Kidney (tissue), 14 donors: ENCODE results near the gene OGFOD2. TPM values are rescaled to one million over a fixed set of nuclear protein-coding genes. Genes with fewer than 3 reads are reported as not detected.

Experiments used
- DNase-seq, 5 donors: peaks; one replicate each; pipeline ENCODE4 v3.0.0-alpha.2; 2013 to 2020
- FAIRE-seq: peaks from 2 replicates; lab custom pipeline; 2012; peaks lifted over from hg19 to GRCh38; lab: Jason Lieb, UNC
- H3K27ac ChIP-seq, 2 donors: one replicate each; pipeline ENCODE4 v1.7.0; 2013; ENCODE audit warnings: low read depth in 2 of 2, low read length in 2 of 2, inconsistent platforms in 1 of 2
- H3K27me3 ChIP-seq: one replicate; pipeline ENCODE4 v1.7.1; 2013; ENCODE audit warnings: low read length, inconsistent platforms; ENCODE audit not compliant: control insufficient read depth, insufficient read depth
- H3K36me3 ChIP-seq, 3 donors: one replicate each; pipeline versions ENCODE4 v1.7.0 to v1.7.1; 2013; ENCODE audit warnings: low read length in 3 of 3, control low read depth in 1 of 3, inconsistent platforms in 1 of 3; ENCODE audit not compliant: insufficient read depth in 3 of 3, control insufficient read depth in 2 of 3
- H3K4me1 ChIP-seq, 3 donors: one replicate each; pipeline versions ENCODE4 v1.7.0 to v1.7.1; 2013; ENCODE audit warnings: low read length in 3 of 3, inconsistent platforms in 1 of 3, low read depth in 1 of 3; ENCODE audit not compliant: control insufficient read depth in 2 of 3, insufficient read depth in 2 of 3
- H3K4me3 ChIP-seq, 3 donors: one replicate each; pipeline versions ENCODE4 v1.7.0 to v1.8.1; 2013; ENCODE audit warnings: low read length in 3 of 3, control low read depth in 1 of 3, inconsistent platforms in 1 of 3
- H3K9ac ChIP-seq, 3 donors: one replicate each; pipeline versions ENCODE4 v1.7.0 to v1.7.1; 2013; ENCODE audit warnings: low read length in 3 of 3, control low read depth in 1 of 3, inconsistent platforms in 1 of 3
- H3K9me3 ChIP-seq, 3 donors: one replicate each; pipeline versions ENCODE4 v1.7.0 to v1.7.1; 2013; ENCODE audit warnings: low read length in 3 of 3, control low read depth in 1 of 3, inconsistent platforms in 1 of 3; ENCODE audit not compliant: control insufficient read depth in 2 of 3, insufficient read depth in 1 of 3
- CTCF ChIP-seq: IDR thresholded peaks from 3 replicates; pipeline ENCODE4 v1.5.1; 2012; ENCODE audit warnings: mild to moderate bottlenecking, moderate library complexity, borderline replicate concordance; ENCODE audit not compliant: insufficient read depth; ENCODE audit errors: extremely low read depth
- intact Hi-C: fragments of 100-400 bp; cut with DNase I; formaldehyde crosslinking; loops from one replicate; pipeline ENCODE4 v1.11.1; 2022
- polyA plus RNA-seq: library from polyadenylated mRNA; stranded (reverse); fragments of 350-450 nt; fragmentation: Illumina TruSeq; extraction: RNeasy Lipid Tissue Mini Kit (QIAGEN cat#74804); gene quantifications from one replicate; pipeline ENCODE4 v1.2.3, GENCODE V29; 2014; ENCODE audit warnings: low read depth, low replicate concordance; ENCODE audit not compliant: insufficient read depth
- total RNA-seq: library from RNA; stranded (reverse); fragmentation: NEBNext Ultra II Directional; extraction: Animal tissue kit (Norgen Biotek cat#: 25700); gene quantifications from one replicate; pipeline ENCODE4 v1.2.1, GENCODE V29; 2021
- donor health status: control.
- donor health status: control.
- donor health status: control.
- donor health status: control.
- donor health status: control.
- donor health status: DM: yes; HTN: yes; CAD: no.
- donor health status: Normal renal cell carcinoma (clear cell type).

Gene OGFOD2
- total and polyA plus RNA-seq, 2 donors from 2014 or later = 22.9 to 27.5 TPM

GRCh38 chr12:122990961-122991622 is 16.0 kb downstream of the OGFOD2 start:
- H3K36me3 ChIP-seq = peaks cover 0 to 2% (median 0%) of the 10 kb centered on the region in 3 donors
- H3K9ac ChIP-seq = no peak overlapping the region
- H3K4me1 ChIP-seq = peaks cover 0 to 11% (median 0%) of the 10 kb centered on the region in 3 donors
- intact Hi-C loops = no loop called here
- H3K27me3 ChIP-seq = no peaks in the 10 kb centered on the region
- FAIRE-seq (no peak), DNase-seq (peak in 1 of 5 donors; percentile 59)
- no peak for TF ChIP-seq CTCF
- H3K4me3 ChIP-seq = no peak overlapping the region
- H3K27ac ChIP-seq = no peak overlapping the region
- no peaks in the 10 kb centered on the region for H3K9me3 ChIP-seq

- Histone ChIP-seq H3K9me3 (no peaks in the 10 kb centered on the region), H3K4me3 (no peak overlapping the region), H3K27me3 (no peaks in the 10 kb centered on the region), H3K9ac (no peak overlapping the region), H3K4me1 (peaks cover 0 to 18% (median 0%) of the 10 kb centered on the region in 3 donors), H3K36me3 (peaks cover 0 to 2% (median 0%) of the 10 kb centered on the region in 3 donors), H3K27ac (no peak overlapping the region)
- FAIRE-seq (no peak), DNase-seq (peak in 2 of 5 donors; percentile 48 to 75)
- no peak for TF ChIP-seq CTCF
- intact Hi-C loops = no loop called here
Measured at GRCh38 chr12:122991623-122992275, 16.7 kb downstream of the OGFOD2 start.

- peaks cover 0 to 2% (median 0%) of the 10 kb centered on the region in 3 donors for H3K36me3 ChIP-seq
- no peak for TF ChIP-seq CTCF
- intact Hi-C loops = no loop called here
Measured at GRCh38 chr12:122992386-122992785, 17.3 kb downstream of the OGFOD2 start.

More at GRCh38 chr12:122992386-122992785, 17.3 kb downstream of the OGFOD2 start:
- H3K4me1 ChIP-seq = peaks cover 0 to 18% (median 0%) of the 10 kb centered on the region in 3 donors
- H3K9me3 ChIP-seq = no peaks in the 10 kb centered on the region
- H3K27me3 ChIP-seq = no peaks in the 10 kb centered on the region
- no peak overlapping the region for H3K9ac ChIP-seq
- peak; percentile 75 to 81 (median 78) for DNase-seq
- no peak for FAIRE-seq
- H3K4me3 ChIP-seq = no peak overlapping the region
- no peak overlapping the region for H3K27ac ChIP-seq
